ENCODE measurements around the gene VSTM2B.
"Not testable (repeated sequence)": the region's sequence is repeated elsewhere in the genome, so short reads cannot be mapped to it uniquely, and the experiment has no call there.

VSTM2B gene

GRCh38 chr19:29532956-29533355 lies 7.2 kb downstream of the VSTM2B start:
- no peak for DNase-seq

GRCh38 chr19:29533578-29534544 lies 8.1 kb downstream of the VSTM2B start:
- DNase-seq, result no peak

- DNase-seq, result no peak
Measured at GRCh38 chr19:29535214-29535831, 9.5 kb downstream of the VSTM2B start.

GRCh38 chr19:29535984-29536508 lies 10.3 kb downstream of the VSTM2B start:
- no peak for DNase-seq

GRCh38 chr19:29537181-29537580 lies 11.4 kb downstream of the VSTM2B start:
- DNase-seq, result no peak

GRCh38 chr19:29537601-29538000 lies 11.8 kb downstream of the VSTM2B start:
- no peak for DNase-seq

GRCh38 chr19:29538146-29538545 lies 12.4 kb downstream of the VSTM2B start:
- no peak for DNase-seq

GRCh38 chr19:29538651-29539050 lies 12.9 kb downstream of the VSTM2B start:
- no peak for DNase-seq

GRCh38 chr19:29539131-29539530 lies 13.3 kb downstream of the VSTM2B start:
- DNase-seq, result no peak

- no peak for DNase-seq
Measured at GRCh38 chr19:29539670-29540069, 13.9 kb downstream of the VSTM2B start.

- no peak for DNase-seq
Measured at GRCh38 chr19:29540114-29540513, 14.3 kb downstream of the VSTM2B start.

GRCh38 chr19:29541473-29542253 lies 15.9 kb downstream of the VSTM2B start:
- DNase-seq, result no peak

- DNase-seq, result no peak
Measured at GRCh38 chr19:29542327-29542726, 16.5 kb downstream of the VSTM2B start.

GRCh38 chr19:29542776-29543175 lies 17.0 kb downstream of the VSTM2B start:
- DNase-seq, result no peak

- no peak for DNase-seq
Measured at GRCh38 chr19:29543381-29543780, 17.6 kb downstream of the VSTM2B start.

- no peak for DNase-seq
Measured at GRCh38 chr19:29544656-29545360, 19.0 kb downstream of the VSTM2B start.

GRCh38 chr19:29545447-29545846 lies 19.7 kb downstream of the VSTM2B start:
- not testable (repeated sequence) for DNase-seq

- no peak for DNase-seq
Measured at GRCh38 chr19:29545866-29546582, 20.2 kb downstream of the VSTM2B start.

- no peak for DNase-seq
Measured at GRCh38 chr19:29546583-29547190, 20.9 kb downstream of the VSTM2B start.

GRCh38 chr19:29547361-29547960 lies 21.7 kb downstream of the VSTM2B start:
- no peak for DNase-seq

- DNase-seq, result no peak
Measured at GRCh38 chr19:29547981-29548380, 22.2 kb downstream of the VSTM2B start.
